Mesothelial cell of epicardium (in vitro differentiated cells): ENCODE data around the gene MOG. TPM values are rescaled to one million over a fixed set of nuclear protein-coding genes. Genes with fewer than 3 reads are reported as not detected.

Experiments used
- DNase-seq, 2 experiments: peaks; one replicate each; pipeline ENCODE4 v3.0.0; 2021; ENCODE audit warnings: low spot score in 2 of 2; ENCODE audit not compliant: unreplicated experiment in 2 of 2
- H3K27ac Mint-ChIP-seq: 2 replicates; pipeline ENCODE4 v1.8.0; 2021; ENCODE audit warnings: mixed read lengths
- H3K27me3 Mint-ChIP-seq: 2 replicates; pipeline ENCODE4 v1.8.0; 2021; ENCODE audit warnings: low read depth, mixed read lengths
- H3K36me3 Mint-ChIP-seq: 2 replicates; pipeline ENCODE4 v1.8.0; 2021; ENCODE audit warnings: mixed read lengths
- H3K4me1 Mint-ChIP-seq: 2 replicates; pipeline ENCODE4 v1.8.0; 2021; ENCODE audit warnings: mixed read lengths
- H3K4me3 Mint-ChIP-seq: 2 replicates; pipeline ENCODE4 v1.8.0; 2021; ENCODE audit warnings: mild to moderate bottlenecking, moderate library complexity, mixed read lengths
- H3K9me3 Mint-ChIP-seq: 2 replicates; pipeline ENCODE4 v1.8.0; 2021; ENCODE audit warnings: mixed read lengths
- CTCF ChIP-seq: fragments of 200-600 bp; sonication (generic); IDR thresholded peaks from one replicate; pipeline ENCODE4 v1.5.0; 2021; ENCODE audit warnings: antibody characterized with exemption; ENCODE audit not compliant: unreplicated experiment
- total RNA-seq: library from RNA; stranded (reverse); gene quantifications from 3 replicates; pipeline ENCODE4 v1.2.1, GENCODE V29; 2021

Gene MOG
- total RNA-seq, 1 donor from 2014 or later, result 0.65 TPM

GRCh38 chr6:29680416-29680815, 23.5 kb downstream of the MOG start:
- H3K4me1 Mint-ChIP-seq, result peaks cover 7% of the 10 kb centered on the region
- no peak for TF ChIP-seq CTCF
- no peak for DNase-seq
- H3K27ac Mint-ChIP-seq, result no peak overlapping the region
- no peaks in the 10 kb centered on the region for H3K36me3 Mint-ChIP-seq
- H3K27me3 Mint-ChIP-seq, result peaks cover 5% of the 10 kb centered on the region
- H3K9me3 Mint-ChIP-seq, result peaks cover 7% of the 10 kb centered on the region
- H3K4me3 Mint-ChIP-seq, result no peak overlapping the region

- TF ChIP-seq CTCF, result no peak
- peaks cover 5% of the 10 kb centered on the region for H3K27me3 Mint-ChIP-seq
- no peak within 1 kb of the TSS for H3K27ac Mint-ChIP-seq
- no peak within 1 kb of the TSS for H3K4me3 Mint-ChIP-seq
- H3K9me3 Mint-ChIP-seq, result peaks cover 8% of the 10 kb centered on the region
- no peak for DNase-seq
- H3K36me3 Mint-ChIP-seq, result no peaks in the 10 kb centered on the region
- peaks cover 7% of the 10 kb centered on the region for H3K4me1 Mint-ChIP-seq
Observed at GRCh38 chr6:29680904-29681303, 24.0 kb downstream of the MOG start, which contains the start of gene ZFP57. TSS of gene ZFP57 (minus strand) at chr6:29681152. CDS start at chr6:29677003, 4,149 bp downstream.

GRCh38 chr6:29681811-29682210, 24.9 kb downstream of the MOG start:
- no peak for TF ChIP-seq CTCF
- Mint-ChIP-seq H3K9me3 (peaks cover 8% of the 10 kb centered on the region), H3K4me3 (no peak overlapping the region), H3K27me3 (peaks cover 8% of the 10 kb centered on the region), H3K27ac (no peak overlapping the region), H3K4me1 (peaks cover 4% of the 10 kb centered on the region), H3K36me3 (no peaks in the 10 kb centered on the region)
- no peak for DNase-seq

- H3K27me3 Mint-ChIP-seq, result peaks cover 13% of the 10 kb centered on the region
- no peak for TF ChIP-seq CTCF
- DNase-seq, result no peak
- H3K36me3 Mint-ChIP-seq, result no peaks in the 10 kb centered on the region
- H3K4me3 Mint-ChIP-seq, result no peak overlapping the region
- H3K4me1 Mint-ChIP-seq, result no peaks in the 10 kb centered on the region
- H3K27ac Mint-ChIP-seq, result no peak overlapping the region
- peaks cover 8% of the 10 kb centered on the region for H3K9me3 Mint-ChIP-seq
Observed at GRCh38 chr6:29685718-29686326, 28.9 kb downstream of the MOG start.

GRCh38 chr6:29694637-29695036, 37.7 kb downstream of the MOG start:
- no peak for TF ChIP-seq CTCF
- peaks cover 1% of the 10 kb centered on the region for H3K36me3 Mint-ChIP-seq
- H3K9me3 Mint-ChIP-seq, result peaks cover 8% of the 10 kb centered on the region
- H3K4me3 Mint-ChIP-seq, result no peak overlapping the region
- H3K27me3 Mint-ChIP-seq, result no peaks in the 10 kb centered on the region
- no peaks in the 10 kb centered on the region for H3K4me1 Mint-ChIP-seq
- no peak overlapping the region for H3K27ac Mint-ChIP-seq
- no peak for DNase-seq
